GM21723 (cell line): Measurements from ENCODE around the gene KCNB1.
"Not testable (repeated sequence)": the region's sequence is repeated elsewhere in the genome, so short reads cannot be mapped to it uniquely, and the experiment has no call there.

ENCODE experiments used
- ATAC-seq: cut with Tn5 transposase; IDR thresholded peaks from one replicate; pipeline ENCODE4 v1.9.1; 2021; ENCODE audit warnings: mild to moderate bottlenecking, moderate library complexity; ENCODE audit not compliant: unreplicated experiment

KCNB1 gene

DNA sequence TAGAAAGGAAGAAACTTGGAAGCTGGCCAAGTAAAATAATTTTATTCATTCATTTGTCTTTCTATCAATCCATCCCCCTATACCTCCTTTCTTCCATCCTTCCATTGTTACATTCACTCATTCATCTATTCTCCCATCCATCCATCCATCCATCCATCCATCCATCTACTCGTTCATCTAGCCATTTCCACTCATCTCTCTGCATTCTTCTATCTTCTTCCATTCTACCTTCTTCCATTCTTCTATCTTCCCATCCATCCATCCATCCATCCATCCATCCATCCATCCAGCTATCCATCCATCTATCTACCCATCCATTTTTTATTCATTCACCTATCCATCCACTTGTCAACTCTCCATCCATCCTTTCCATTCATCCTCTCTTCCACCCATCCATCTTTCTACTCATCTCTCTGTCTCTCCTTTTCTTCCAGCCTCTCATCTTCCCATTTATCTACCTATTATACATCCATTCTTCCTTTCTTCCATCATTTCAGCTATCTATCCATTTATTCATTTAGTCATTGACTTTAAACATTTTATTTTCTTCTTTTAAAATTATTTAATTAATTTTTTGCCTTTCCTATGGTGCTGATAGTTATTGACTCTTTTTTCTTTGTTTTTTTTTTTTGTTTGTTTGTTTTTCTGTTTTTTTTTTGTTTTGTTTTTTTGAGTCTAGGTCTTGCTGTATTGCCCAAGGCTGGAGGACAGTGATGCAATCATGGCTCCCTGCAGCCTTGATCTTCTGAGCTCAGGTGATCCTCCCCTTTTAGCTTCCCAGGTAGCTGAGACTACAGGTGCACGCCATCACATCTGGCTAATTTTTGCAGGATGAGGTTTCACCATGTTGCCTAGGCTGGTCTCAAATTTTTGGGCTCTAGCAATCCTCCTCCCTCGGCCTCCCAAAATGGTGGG, 151.5 kb downstream of the KCNB1 start:
- ATAC-seq: no peak

GRCh38 chr20:49328790-49329189, 153.7 kb downstream of the KCNB1 start:
- ATAC-seq: no peak

GRCh38 chr20:49326026-49326425, 156.4 kb downstream of the KCNB1 start:
- no peak for ATAC-seq

GRCh38 chr20:49324306-49324705, 158.2 kb downstream of the KCNB1 start:
- no peak for ATAC-seq

GRCh38 chr20:49323622-49324238, 158.7 kb downstream of the KCNB1 start:
- ATAC-seq: no peak

DNA sequence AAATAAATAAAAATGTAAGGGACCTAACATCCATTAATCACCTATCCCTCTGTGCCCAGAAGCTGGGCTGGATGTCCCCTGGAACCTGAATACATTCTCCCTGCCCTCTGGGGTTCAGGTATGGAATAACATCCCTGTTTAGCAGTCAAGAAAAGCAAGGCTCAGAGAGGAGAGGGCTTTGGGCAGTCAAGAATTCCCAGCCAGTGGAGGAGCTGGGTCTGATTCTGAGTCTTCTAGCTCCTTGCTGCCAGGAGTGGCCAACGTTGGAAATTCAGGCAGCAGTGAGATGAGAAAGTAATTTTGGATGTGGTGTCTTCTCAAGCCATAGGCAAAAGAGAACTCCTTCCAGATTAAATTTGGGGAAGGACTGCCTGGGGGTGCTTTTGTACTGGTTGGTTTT, 162.0 kb downstream of the KCNB1 start:
- no peak for ATAC-seq

DNA sequence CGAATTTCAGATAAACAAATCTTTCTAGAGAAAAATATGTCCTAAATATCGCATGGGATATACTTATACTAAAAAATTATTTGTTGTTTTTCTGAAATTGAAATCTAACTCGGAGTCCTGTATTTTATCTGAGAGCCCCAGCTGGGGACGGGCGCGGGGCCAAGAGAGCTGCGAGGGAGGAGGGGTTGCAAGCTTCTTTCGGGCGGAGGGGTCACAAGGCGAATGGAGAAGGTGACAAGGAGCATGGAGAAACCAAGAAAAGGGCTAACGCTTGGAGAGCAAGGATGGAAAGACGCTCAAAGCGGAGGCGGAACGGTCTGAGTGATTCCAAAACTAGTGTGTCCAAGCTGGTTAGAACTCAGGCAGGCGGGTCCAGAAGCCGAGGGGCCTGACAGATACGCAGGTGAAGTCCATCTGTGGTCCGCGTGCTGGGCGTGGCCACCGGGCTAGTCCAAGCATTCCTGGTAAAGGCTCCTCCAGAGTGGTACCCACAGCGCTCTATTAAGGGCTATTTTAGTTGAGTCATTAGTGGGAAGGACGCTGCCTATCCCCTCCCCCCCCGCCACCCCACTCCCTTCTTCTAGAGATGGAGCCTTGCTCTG, 163.2 kb downstream of the KCNB1 start:
- no peak for ATAC-seq

DNA sequence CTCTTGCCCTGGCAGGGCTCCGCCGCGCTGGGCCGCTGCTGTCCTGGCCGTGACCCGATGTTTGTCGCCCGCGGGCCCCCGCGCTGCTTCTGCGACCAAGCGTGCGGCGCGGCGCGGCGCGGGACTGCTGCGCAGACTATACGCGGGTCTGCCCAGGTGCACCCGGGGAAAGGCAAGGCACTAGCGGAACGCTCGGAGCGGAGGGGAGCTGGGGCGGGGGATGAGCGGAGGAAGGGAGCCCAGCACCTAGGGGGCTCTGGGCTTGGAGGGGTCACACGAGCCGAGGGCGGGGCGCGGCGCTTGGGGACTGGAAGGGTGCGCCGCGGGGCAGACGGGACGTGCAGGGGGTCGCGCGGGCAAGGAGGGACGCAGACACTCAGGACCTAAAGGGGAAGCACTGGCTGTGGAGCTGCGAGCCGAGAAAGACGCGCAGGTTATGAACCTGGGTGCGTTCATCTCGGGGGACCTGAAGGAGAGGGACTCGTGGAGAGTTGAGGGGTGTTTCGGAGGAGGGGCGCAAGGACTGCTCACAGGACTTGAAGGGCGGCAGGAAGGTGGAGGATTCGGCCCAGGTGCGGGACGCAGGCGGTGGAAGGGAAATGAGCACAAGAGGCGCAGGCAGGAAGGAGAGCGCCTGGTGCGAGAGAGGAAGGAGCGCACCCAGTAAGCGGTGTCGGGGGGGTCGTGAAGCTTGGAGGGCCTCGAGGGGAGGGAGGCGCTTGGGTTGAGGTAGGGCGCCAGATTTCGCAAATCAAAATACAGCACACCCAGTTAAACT, 163.8 kb downstream of the KCNB1 start:
- no peak for ATAC-seq

GRCh38 chr20:49318091-49318429, 164.4 kb downstream of the KCNB1 start:
- ATAC-seq: no peak

DNA sequence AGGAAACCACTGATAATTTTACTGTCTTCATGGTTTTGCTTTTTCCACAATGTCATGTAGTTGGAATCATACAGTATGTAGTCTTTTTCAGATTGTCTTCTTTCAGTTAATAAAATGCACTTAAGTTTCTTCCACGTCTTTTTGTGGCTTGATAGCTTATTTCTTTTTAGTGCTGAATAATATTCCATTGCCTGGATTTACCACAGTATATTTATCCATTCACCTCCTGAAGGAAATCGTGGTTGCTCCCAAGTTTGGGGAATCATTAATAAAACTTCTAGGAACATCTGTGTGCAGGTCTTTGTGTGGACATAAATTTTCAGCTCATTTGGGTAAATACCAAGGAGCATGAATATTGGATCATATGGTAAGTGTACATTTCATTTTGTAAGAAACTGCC, 165.8 kb downstream of the KCNB1 start:
- no peak for ATAC-seq

- no peak for ATAC-seq
These were observed 166.9 kb downstream of the KCNB1 start for GRCh38 chr20:49315580-49315979.

DNA sequence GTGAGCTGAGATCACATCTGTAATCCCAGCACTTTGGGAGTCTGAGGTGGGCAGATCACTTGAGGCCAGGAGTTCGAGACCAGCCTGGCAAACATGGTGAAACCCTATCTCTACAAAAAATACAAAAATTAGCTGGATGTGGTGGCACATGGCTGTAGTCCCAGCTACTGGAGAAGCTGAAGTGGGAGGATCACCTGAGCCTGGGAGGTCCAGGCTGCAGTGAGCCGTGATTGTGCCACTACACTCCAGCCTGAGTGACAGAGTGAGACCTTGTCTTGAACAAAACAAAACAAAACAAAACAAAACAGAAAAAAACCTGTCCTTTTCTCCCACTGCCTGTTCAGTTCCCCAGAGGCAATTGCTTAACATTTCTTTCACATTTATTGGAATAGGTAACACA, 168.4 kb downstream of the KCNB1 start:
- ATAC-seq: not testable (repeated sequence)
